Subcutaneous adipose tissue (tissue), 4 donors: ENCODE data around the gene PLPPR3. TPM values are rescaled to one million over a fixed set of nuclear protein-coding genes. Genes with fewer than 3 reads are reported as not detected.

Experiments used
- total RNA-seq, 4 donors: library from RNA; depleted of rRNA; stranded (reverse); fragments of >200 nt; gene quantifications; one replicate each; pipeline ENCODE4 v1.1.0, GENCODE V29; 2016
- TF ChIP-seq, protein P1 (sequence below): fragments of 450-650 bp; IDR thresholded peaks from one replicate; pipeline ENCODE4 v1.5.1; 2016; ENCODE audit warnings: low read depth, mild to moderate bottlenecking, control low read depth, antibody characterized with exemption, moderate library complexity

PLPPR3 gene, protein sequence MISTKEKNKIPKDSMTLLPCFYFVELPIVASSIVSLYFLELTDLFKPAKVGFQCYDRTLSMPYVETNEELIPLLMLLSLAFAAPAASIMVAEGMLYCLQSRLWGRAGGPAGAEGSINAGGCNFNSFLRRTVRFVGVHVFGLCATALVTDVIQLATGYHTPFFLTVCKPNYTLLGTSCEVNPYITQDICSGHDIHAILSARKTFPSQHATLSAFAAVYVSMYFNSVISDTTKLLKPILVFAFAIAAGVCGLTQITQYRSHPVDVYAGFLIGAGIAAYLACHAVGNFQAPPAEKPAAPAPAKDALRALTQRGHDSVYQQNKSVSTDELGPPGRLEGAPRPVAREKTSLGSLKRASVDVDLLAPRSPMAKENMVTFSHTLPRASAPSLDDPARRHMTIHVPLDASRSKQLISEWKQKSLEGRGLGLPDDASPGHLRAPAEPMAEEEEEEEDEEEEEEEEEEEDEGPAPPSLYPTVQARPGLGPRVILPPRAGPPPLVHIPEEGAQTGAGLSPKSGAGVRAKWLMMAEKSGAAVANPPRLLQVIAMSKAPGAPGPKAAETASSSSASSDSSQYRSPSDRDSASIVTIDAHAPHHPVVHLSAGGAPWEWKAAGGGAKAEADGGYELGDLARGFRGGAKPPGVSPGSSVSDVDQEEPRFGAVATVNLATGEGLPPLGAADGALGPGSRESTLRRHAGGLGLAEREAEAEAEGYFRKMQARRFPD
- not detected for total RNA-seq

DNA sequence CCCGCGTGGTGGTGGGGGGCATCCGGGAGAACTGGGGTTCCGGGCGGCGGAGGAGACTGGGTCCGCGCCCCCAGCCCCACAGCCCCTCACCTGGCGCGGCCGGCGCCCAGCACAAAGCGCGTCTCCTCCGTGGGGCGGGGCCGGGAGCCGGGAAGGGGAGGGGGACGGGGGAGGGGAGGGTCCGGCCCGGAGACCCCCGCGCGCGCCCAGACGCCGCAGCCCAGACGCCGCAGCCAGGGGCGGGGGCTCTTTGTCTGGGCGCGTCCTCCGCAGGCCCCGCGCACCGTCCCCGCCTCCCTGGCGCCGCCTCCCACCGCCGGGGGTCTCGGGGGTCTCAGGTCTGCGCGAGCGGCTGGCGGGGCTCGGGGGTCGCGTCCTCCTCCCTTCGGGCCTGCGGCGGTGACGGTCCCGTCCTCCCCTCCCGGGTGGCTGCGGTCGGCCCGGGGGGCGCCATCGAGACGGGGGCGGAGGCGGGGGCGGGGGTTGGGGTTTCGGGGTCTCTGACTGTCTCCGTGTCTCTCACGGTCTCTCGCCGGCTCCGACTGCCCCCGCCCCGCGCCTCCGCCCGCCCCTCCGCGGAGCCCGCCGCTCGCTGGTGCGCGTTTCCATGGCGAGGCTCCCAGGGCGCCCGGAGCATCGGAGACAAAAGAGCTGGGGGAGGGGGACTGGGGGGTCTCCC, at the start of gene PLPPR3:
Gene PLPPR3, minus strand, starts transcription at position 131 of the 679 bp plus-strand sequence. CDS start 396 bp downstream, outside the sequence.
- TF ChIP-seq, protein P1, sequence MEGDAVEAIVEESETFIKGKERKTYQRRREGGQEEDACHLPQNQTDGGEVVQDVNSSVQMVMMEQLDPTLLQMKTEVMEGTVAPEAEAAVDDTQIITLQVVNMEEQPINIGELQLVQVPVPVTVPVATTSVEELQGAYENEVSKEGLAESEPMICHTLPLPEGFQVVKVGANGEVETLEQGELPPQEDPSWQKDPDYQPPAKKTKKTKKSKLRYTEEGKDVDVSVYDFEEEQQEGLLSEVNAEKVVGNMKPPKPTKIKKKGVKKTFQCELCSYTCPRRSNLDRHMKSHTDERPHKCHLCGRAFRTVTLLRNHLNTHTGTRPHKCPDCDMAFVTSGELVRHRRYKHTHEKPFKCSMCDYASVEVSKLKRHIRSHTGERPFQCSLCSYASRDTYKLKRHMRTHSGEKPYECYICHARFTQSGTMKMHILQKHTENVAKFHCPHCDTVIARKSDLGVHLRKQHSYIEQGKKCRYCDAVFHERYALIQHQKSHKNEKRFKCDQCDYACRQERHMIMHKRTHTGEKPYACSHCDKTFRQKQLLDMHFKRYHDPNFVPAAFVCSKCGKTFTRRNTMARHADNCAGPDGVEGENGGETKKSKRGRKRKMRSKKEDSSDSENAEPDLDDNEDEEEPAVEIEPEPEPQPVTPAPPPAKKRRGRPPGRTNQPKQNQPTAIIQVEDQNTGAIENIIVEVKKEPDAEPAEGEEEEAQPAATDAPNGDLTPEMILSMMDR = no peak

DNA sequence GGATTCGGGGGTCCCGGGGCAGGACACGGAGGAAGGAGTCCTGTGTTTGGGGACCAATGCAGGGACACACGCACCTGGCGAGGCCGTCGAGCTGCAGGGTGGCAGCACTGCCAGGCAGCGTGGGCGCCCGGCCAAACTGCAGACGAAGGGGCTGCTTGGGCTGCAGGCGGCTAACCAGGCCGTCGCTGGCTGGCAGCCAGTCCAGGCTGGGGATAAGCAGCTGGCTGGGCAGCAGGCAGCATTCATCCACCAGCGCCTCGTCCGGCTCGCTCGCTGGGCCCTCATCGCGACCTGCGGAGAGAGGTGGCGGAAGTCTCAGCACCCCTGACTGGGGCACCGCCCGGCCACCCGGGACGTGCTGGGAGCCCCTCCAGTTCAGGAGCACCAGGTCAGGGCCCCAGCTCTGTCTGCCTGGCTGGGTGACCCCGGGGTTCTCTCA, 49.2 kb upstream of the PLPPR3 start:
- TF ChIP-seq, protein P1 = no peak

DNA sequence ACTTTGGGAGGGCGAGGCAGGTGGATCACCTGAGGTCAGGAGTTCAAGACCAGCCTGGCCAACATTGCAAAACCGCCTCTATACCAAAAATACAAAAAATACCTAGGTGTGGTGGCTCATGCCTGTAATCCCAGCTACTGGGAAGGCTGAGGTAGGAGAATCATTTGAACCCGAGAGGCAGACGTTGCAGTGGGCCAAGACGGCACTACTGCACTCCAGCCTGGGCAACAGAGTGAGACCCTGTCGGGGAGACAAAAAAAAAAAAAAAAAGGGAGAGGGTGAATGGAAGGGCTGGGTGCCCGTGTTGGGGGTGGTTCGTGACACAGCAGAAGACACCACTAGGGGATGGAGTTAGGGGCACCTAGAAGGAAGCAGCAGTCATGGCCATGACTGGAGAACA, 48.6 kb upstream of the PLPPR3 start:
- TF ChIP-seq, protein P1 = no peak

DNA sequence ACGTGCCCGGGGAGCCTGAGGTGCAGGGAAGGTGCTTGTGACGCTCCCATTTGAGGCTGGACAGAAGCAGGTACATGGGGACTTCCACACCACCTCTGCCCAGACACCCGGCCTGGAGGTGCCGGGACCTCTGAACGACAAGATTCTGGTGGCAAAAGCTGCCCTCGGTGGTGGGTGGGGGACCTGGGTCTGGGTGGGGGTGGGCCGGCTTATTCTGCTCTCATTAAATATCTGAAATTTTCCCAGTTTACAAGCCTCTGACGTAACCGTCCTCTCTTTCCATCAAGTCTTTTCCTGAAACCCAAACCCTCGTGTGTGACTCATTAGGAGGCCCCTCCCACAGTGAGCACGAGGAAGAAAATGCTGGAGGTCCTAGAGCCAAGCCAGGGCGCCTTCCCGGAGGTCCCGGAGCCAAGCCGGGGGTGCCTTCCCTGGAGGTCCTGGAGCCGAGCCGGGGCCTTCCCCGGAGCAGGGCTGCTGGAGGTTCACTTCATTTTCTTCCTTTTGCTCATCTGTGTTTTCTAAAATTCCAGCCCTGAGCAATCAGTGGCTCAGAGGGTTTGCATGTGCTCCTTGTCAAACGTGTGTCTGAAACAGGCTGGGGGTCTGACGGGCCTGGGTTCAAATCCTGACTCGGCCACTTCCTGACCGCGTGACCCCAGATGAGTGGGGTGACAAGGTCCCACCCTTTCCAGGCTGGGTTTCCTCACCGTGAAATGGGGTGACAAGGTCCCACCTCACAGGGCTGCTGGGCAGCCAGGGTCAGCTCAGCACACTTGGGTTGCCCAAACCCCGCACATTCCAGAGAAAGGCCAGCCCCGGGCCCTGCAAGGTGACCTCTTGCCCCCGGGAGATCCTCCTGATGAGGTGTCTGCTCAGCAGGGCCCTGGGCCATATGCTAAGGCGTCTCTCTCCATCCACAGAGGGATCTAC, 47.8 kb upstream of the PLPPR3 start:
- TF ChIP-seq, protein P1 = no peak

DNA sequence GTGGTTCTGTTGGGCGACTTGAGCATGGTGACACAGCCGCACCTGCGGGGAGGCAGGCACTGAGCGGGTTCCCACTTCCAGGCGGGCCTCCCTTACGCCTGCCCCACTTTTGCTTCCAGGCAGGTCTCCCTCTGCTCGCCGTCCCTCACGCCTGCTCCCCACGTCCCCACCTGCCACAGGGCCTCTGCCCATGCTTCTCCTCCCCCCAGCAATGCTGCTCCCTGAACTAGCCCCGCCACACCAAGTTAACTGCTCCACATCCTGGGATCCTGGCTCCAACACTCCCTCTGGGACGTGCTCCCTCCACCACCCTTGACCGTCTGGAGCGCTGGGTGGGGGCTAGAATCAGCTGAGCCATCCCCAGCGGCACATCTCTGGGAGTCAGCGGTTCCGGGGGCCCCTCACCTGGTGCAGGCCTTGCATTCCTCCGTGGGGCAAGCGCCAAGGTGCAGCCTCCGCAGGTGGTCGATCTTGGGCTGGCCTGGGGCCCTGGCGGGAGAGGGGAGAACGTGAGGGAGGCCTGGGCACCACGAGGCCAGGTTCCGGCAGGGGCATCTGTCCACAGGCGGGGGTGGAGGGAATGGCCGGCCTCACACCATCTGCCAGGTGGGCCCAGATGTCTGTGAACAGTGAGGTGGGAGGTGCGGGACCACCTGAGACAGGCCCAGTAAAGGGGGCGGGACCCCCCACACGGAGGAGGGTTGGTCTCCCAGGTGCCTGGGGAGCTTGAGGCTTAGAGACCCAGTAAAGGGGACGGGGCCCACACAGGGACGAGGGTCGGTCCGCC, 46.9 kb upstream of the PLPPR3 start:
- TF ChIP-seq, protein P1 = no peak

DNA sequence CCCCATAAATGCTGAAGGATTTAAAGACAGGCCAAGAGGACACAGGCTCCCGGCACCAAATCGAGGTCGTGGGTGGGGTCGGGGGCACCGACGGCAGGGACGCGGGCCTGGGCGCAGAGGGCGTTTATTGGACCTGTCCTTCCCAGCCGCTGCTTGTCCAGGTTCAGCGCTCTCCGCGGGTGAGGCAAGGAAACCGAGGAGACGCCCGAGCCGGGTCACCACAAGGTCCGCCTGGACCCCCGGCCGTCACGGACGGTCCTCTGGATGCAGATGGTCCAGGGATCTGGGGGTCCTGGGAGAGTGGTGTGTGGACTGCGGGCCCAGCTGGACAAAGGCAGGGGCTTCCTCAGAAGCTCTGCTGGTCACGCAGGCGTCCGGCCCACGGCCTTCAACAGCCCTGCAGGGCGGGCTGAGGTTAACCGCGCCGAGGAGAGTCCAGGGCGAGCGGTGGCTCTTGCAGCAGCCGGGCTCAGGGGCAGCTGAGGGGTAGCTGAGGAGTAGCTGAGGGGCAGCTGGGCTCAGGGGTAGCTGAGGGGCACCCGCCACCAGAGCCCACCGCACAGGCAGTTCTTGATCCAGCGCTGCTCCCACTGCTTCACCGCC, 46.2 kb upstream of the PLPPR3 start:
- TF ChIP-seq, protein P1 = no peak
